H1 (cell line): ENCODE measurements around the gene CRKL. TPM values are rescaled to one million over a fixed set of nuclear protein-coding genes. Genes with fewer than 3 reads are reported as not detected.

Experiments
- CTCF ChIA-PET: fragments of 300-600 bp; sonication (Branson Sonifier 250); formaldehyde crosslinking; loops from one replicate; lab custom pipeline; 2021; ENCODE audit not compliant: partially characterized antibody; lab: Charles Lee
- POLR2A ChIA-PET: fragments of 300-600 bp; sonication (Branson Sonifier 250); formaldehyde crosslinking; loops from one replicate; lab custom pipeline; 2021; ENCODE audit warnings: inconsistent platforms; ENCODE audit not compliant: partially characterized antibody; lab: Charles Lee
- DNase-seq, 2 experiments: peaks; one replicate each; pipeline versions ENCODE4 v3.0.0 to v3.0.0-alpha.2; 2010 to 2022; ENCODE audit warnings: low spot score in 2 of 2, low read depth in 1 of 2, mixed read lengths in 1 of 2
- FAIRE-seq: peaks from 2 replicates; lab custom pipeline; 2011; peaks lifted over from hg19 to GRCh38; lab: Jason Lieb, UNC
- H2AFZ ChIP-seq: 2 replicates; pipeline ENCODE4 v1.8.1; 2012; ENCODE audit warnings: low read length, inconsistent platforms
- H2AK5ac ChIP-seq: 2 replicates; pipeline ENCODE4 v1.6.1; 2013; ENCODE audit warnings: low read depth, low read length
- H2BK120ac ChIP-seq: replicated peaks from 2 replicates; pipeline ENCODE3; 2013; ENCODE audit warnings: low read depth, low read length, inconsistent platforms
- H2BK12ac ChIP-seq: 2 replicates; pipeline ENCODE4 v1.6.1; 2013; ENCODE audit warnings: low read depth, low read length
- H2BK15ac ChIP-seq: 2 replicates; pipeline ENCODE4 v1.6.1; 2013; ENCODE audit warnings: low read length
- H2BK20ac ChIP-seq: 2 replicates; pipeline ENCODE4 v1.6.1; 2013; ENCODE audit warnings: low read length
- H2BK5ac ChIP-seq: 2 replicates; pipeline ENCODE4 v1.6.1; 2013; ENCODE audit warnings: low read depth, low read length
- H3K14ac ChIP-seq: 2 replicates; pipeline ENCODE4 v1.6.1; 2013; ENCODE audit warnings: inconsistent platforms; ENCODE audit not compliant: insufficient read length
- H3K18ac ChIP-seq: 2 replicates; pipeline ENCODE4 v1.6.1; 2013; ENCODE audit warnings: low read length; ENCODE audit errors: extremely low read depth
- H3K23ac ChIP-seq: 2 replicates; pipeline ENCODE4 v1.6.1; 2013; ENCODE audit warnings: inconsistent platforms; ENCODE audit not compliant: insufficient read length
- H3K23me2 ChIP-seq: 2 replicates; pipeline ENCODE4 v1.6.1; 2013; ENCODE audit warnings: low read depth, low read length
- H3K27ac ChIP-seq: 2 replicates; pipeline ENCODE4 v1.6.1; 2011; ENCODE audit warnings: low read depth, low read length, inconsistent platforms
- H3K27me3 ChIP-seq, 4 experiments: replicated peaks in 1 of 4; 1 replicate in 1 of 4; 2 replicates in 3 of 4; pipeline versions ENCODE4 v1.6.1 to v1.8.1; 2011 to 2013; ENCODE audit warnings: low read length in 3 of 4, mild to moderate bottlenecking in 3 of 4, inconsistent platforms in 2 of 4, mixed read lengths in 2 of 4, moderate library complexity in 1 of 4; ENCODE audit not compliant: control insufficient read depth in 3 of 4, insufficient read depth in 3 of 4; ENCODE audit errors: extremely low read depth in 1 of 4
- H3K36me3 ChIP-seq, 4 experiments: 2 replicates each; pipeline versions ENCODE4 v1.6.1 to v1.8.1; 2011 to 2013; ENCODE audit warnings: mild to moderate bottlenecking in 4 of 4, low read length in 3 of 4, moderate library complexity in 2 of 4, control low read depth in 1 of 4, inconsistent platforms in 1 of 4; ENCODE audit not compliant: insufficient read depth in 4 of 4, control insufficient read depth in 2 of 4
- H3K4ac ChIP-seq: replicated peaks from 2 replicates; pipeline ENCODE3; 2013; ENCODE audit warnings: low read length, low read depth, mixed read lengths, inconsistent platforms; ENCODE audit not compliant: insufficient read length
- H3K4me1 ChIP-seq, 4 experiments: replicated peaks in 1 of 4; 1 replicate in 1 of 4; 2 replicates in 3 of 4; pipeline versions ENCODE4 v1.6.1 to v1.8.1; 2011 to 2013; ENCODE audit warnings: low read length in 3 of 4, inconsistent platforms in 2 of 4, mixed read lengths in 1 of 4; ENCODE audit not compliant: insufficient read depth in 4 of 4, control insufficient read depth in 3 of 4
- H3K4me2 ChIP-seq, 2 experiments: 2 replicates each; pipeline versions ENCODE4 v1.6.1 to v1.8.1; 2011 to 2013; ENCODE audit warnings: low read depth in 2 of 2, low read length in 2 of 2, control low read depth in 1 of 2, inconsistent platforms in 1 of 2, mild to moderate bottlenecking in 1 of 2; ENCODE audit not compliant: insufficient read depth in 1 of 2
- H3K4me3 ChIP-seq, 4 experiments: fragments of 200-600, 300-600 bp in 1 of 4; sonication (generic), shearing (Covaris generic), sonication (Bioruptor Twin) in 1 of 4; 2 replicates each; pipeline versions ENCODE4 v1.5.1 to v1.8.1; 2011 to 2016; ENCODE audit warnings: low read length in 4 of 4, low read depth in 3 of 4, control low read depth in 2 of 4, inconsistent platforms in 2 of 4, mild to moderate bottlenecking in 2 of 4, mixed read lengths in 1 of 4, moderate library complexity in 1 of 4; ENCODE audit not compliant: insufficient read depth in 2 of 4; ENCODE audit errors: extremely low read depth in 1 of 4
- H3K56ac ChIP-seq: replicated peaks from 2 replicates; pipeline ENCODE3; 2013; ENCODE audit warnings: low read depth, mild to moderate bottlenecking, mixed read lengths, low read length, inconsistent platforms; ENCODE audit not compliant: insufficient read length
- H3K79me1 ChIP-seq: 2 replicates; pipeline ENCODE4 v1.6.1; 2013; ENCODE audit warnings: low read depth, low read length, control low read depth
- H3K79me2 ChIP-seq, 2 experiments: 2 replicates each; pipeline versions ENCODE4 v1.6.1 to v1.8.1; 2012 to 2013; ENCODE audit warnings: low read length in 2 of 2, mild to moderate bottlenecking in 2 of 2, inconsistent platforms in 1 of 2; ENCODE audit not compliant: insufficient read depth in 2 of 2, control insufficient read depth in 1 of 2
- H3K9ac ChIP-seq, 4 experiments: replicated peaks in 1 of 4; 1 replicate in 1 of 4; 2 replicates in 3 of 4; pipeline versions ENCODE4 v1.6.1 to v1.8.1; 2011 to 2013; ENCODE audit warnings: low read depth in 3 of 4, low read length in 3 of 4, control low read depth in 2 of 4, mild to moderate bottlenecking in 2 of 4, moderate library complexity in 2 of 4, inconsistent platforms in 1 of 4; ENCODE audit errors: extremely low read depth in 1 of 4
- H3K9me3 ChIP-seq, 2 experiments: 2 replicates each; pipeline versions ENCODE4 v1.6.1 to v1.8.1; 2012 to 2013; ENCODE audit warnings: mild to moderate bottlenecking in 2 of 2, moderate library complexity in 2 of 2, control low read depth in 1 of 2, inconsistent platforms in 1 of 2, low read depth in 1 of 2, low read length in 1 of 2, mixed read lengths in 1 of 2; ENCODE audit not compliant: insufficient read depth in 2 of 2
- H4K20me1 ChIP-seq, 2 experiments: replicated peaks in 1 of 2; 2 replicates each; pipeline versions ENCODE3 to v1.8.1; 2011 to 2013; ENCODE audit warnings: inconsistent platforms in 2 of 2, low read length in 2 of 2, mild to moderate bottlenecking in 1 of 2; ENCODE audit not compliant: insufficient read depth in 2 of 2, control insufficient read depth in 1 of 2
- H4K5ac ChIP-seq: 2 replicates; pipeline ENCODE4 v1.6.1; 2013; ENCODE audit warnings: low read length, low read depth, mixed read lengths, inconsistent platforms; ENCODE audit not compliant: insufficient read length
- H4K8ac ChIP-seq: 2 replicates; pipeline ENCODE4 v1.8.0; 2013; ENCODE audit warnings: mild to moderate bottlenecking, moderate library complexity, low read length, inconsistent platforms; ENCODE audit not compliant: insufficient read depth; ENCODE audit errors: extremely low read depth
- H4K91ac ChIP-seq: replicated peaks from 2 replicates; pipeline ENCODE3; 2013; ENCODE audit warnings: low read length, mixed read lengths, inconsistent platforms; ENCODE audit not compliant: insufficient read length
- CBX5 ChIP-seq: fragments of 300-800, 300-1000 bp; sonication (generic); IDR thresholded peaks from 2 replicates; pipeline ENCODE4 v1.7.1; 2016; ENCODE audit warnings: antibody characterized with exemption, low read length, low read depth
- CEBPB ChIP-seq: IDR thresholded peaks from 2 replicates; pipeline ENCODE4 v1.6.1; 2012; ENCODE audit warnings: low read depth, low read length
- HDAC6 ChIP-seq: IDR thresholded peaks from one replicate; pipeline ENCODE4 v1.7.1; 2012; ENCODE audit warnings: low read depth, mild to moderate bottlenecking, inconsistent platforms, low read length, moderate library complexity
- POLR2A ChIP-seq, 2 experiments: IDR thresholded peaks; 1 replicate in 1 of 2; 2 replicates in 1 of 2; pipeline ENCODE4 v1.6.1; 2011; ENCODE audit warnings: low read depth in 2 of 2, low read length in 2 of 2, mild to moderate bottlenecking in 2 of 2; ENCODE audit errors: control extremely low read depth in 1 of 2
- SIX5 ChIP-seq: IDR thresholded peaks from 2 replicates; pipeline ENCODE4 v1.6.1; 2011; ENCODE audit warnings: mild to moderate bottlenecking, low read depth, low read length
- TBP ChIP-seq: IDR thresholded peaks from 2 replicates; pipeline ENCODE4 v1.6.1; 2011; ENCODE audit warnings: low read depth, low read length, improper control_type of control experiment
- ZNF274 ChIP-seq: IDR thresholded peaks from 2 replicates; pipeline ENCODE4 v1.7.0; 2012; ENCODE audit warnings: low read length, borderline replicate concordance; ENCODE audit errors: extremely low read depth
- WGBS, 2 experiments: shearing (Covaris generic) in 1 of 2; methylation state at CpG; one replicate each; pipeline versions ENCODE4 v1.1.6 to v1.1.7; 2013 to 2015; ENCODE audit warnings: low lambda C conversion rate in 2 of 2, mixed read lengths in 2 of 2, inconsistent platforms in 1 of 2, low coverage in 1 of 2, missing lambda C conversion rate in 1 of 2; ENCODE audit not compliant: insufficient replicate concordance in 2 of 2, insufficient coverage in 1 of 2, insufficient read length in 1 of 2; ENCODE audit errors: extremely low coverage in 1 of 2, missing lambda C conversion rate in 1 of 2; 5-methylcytosine and 5-hydroxymethylcytosine counted together
- polyA plus RNA-seq, 7 experiments: library from polyadenylated mRNA; depleted of rRNA in 3 of 7; stranded (reverse) in 5 of 7; unstranded in 2 of 7; fragments of >200 nt in 5 of 7; fragments of 200-250 nt in 2 of 7; gene quantifications; 1 replicate in 5 of 7; 2 replicates in 1 of 7; 4 replicates in 1 of 7; pipeline versions ENCODE4 v1.2.1 to v1.2.3, GENCODE V29; 2011 to 2013; ENCODE audit warnings: missing spikeins in 2 of 7, mixed read lengths in 2 of 7
- total RNA-seq: library from RNA; stranded (reverse); fragmentation: NEBNext Ultra II Directional; extraction: Animal tissue kit (Norgen Biotek cat#: 25700); gene quantifications from 2 replicates; pipeline ENCODE4 v1.2.1, GENCODE V29; 2021
- TF ChIP-seq, protein P1 (sequence below): IDR thresholded peaks from 2 replicates; pipeline ENCODE4 v1.6.1; 2012; ENCODE audit warnings: inconsistent platforms
- TF ChIP-seq, protein P2 (sequence below), 3 experiments: IDR thresholded peaks; 1 replicate in 2 of 3; 2 replicates in 1 of 3; pipeline versions ENCODE4 v1.5.1 to v1.6.1; 2011; ENCODE audit warnings: low read length in 3 of 3, mild to moderate bottlenecking in 3 of 3, inconsistent platforms in 2 of 3, low read depth in 1 of 3, moderate library complexity in 1 of 3; ENCODE audit not compliant: insufficient read depth in 1 of 3; ENCODE audit errors: control extremely low read depth in 1 of 3

Gene CRKL
- total and polyA plus RNA-seq, 2 of the 8 experiments (the other 6 are each of a cell fraction or from before 2014, with no cell fraction given), result 34.5 to 94.5 TPM

DNA sequence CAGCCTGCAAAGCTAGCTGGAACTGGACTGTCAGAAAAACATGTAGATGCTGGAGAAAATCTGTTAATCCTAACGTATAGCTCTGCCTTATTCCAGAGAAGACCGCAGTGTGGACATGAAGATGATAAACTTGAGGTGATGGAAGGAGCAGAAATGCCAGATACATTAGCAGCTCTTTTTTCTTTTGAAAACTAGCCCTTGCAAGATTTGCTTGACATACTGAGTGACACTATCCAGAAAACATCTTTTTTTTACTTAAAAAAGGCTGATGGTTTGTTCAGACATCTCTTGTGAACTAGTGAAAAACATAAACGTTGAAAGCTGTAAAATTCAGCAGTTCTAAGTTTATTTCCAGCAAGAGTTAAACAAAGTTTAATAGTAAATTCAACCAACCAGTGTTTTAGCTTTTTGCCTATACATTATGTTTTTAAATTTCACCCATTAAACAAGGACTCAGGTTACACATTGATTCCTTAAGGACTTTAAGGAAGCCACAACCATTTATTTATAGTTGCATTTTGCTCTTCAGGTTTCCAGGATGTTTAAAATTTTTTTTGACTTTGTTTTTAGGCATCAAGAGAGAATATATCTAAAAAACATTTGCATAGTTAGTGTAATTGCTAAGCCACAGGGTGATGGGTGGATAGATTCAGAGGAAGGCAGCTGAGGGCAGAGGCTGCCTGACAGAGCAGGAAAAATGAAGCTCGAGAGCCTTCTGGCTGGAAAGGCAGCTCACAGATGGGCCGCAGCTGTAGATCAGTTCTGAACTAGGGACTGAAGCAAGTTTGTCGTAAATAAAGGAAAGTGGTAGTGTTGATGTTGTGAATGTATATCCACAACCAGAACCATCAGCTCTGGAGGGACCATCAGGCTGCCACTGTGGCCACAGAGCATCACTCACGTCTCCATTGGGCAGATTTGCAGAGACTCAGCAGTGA is 48.9 kb upstream of the CRKL start:
- H3K23me2 ChIP-seq, result no peaks in the 10 kb centered on the region
- H4K5ac ChIP-seq, result no peak overlapping the region
- ChIA-PET CTCF (interaction anchor here (0.6 to 3.6 kb wide), 7 partner anchors 9 to 304 kb away, joined by 3 to 18 read pairs (median 4); no protein-coding TSS in a partner anchor), POLR2A (no interaction called here)
- no peak overlapping the region for H2BK15ac ChIP-seq
- H2AFZ ChIP-seq, result no peak overlapping the region
- no peak overlapping the region for H3K56ac ChIP-seq
- peaks cover 1 to 6% of the 10 kb centered on the region in 2 experiments for H4K20me1 ChIP-seq
- DNase-seq, result no peak
- no peaks in the 10 kb centered on the region for H3K79me2 ChIP-seq
- no peak overlapping the region for H3K14ac ChIP-seq
- H3K79me1 ChIP-seq, result no peaks in the 10 kb centered on the region; the same call in none of the 2 replicates
- H3K9me3 ChIP-seq, result no peaks in the 10 kb centered on the region
- no peaks in the 10 kb centered on the region; a peak in 1 of 8 replicates for H3K36me3 ChIP-seq
- H4K8ac ChIP-seq, result no peak overlapping the region
- no peak overlapping the region for H3K4me3 ChIP-seq
- H4K91ac ChIP-seq, result no peak overlapping the region
- H3K27ac ChIP-seq, result no peak overlapping the region
- no peak overlapping the region for H3K23ac ChIP-seq
- WGBS, 2 experiments, result 82% methylated on average over 7 of the region's 7 CpGs; no CpG with 5 or more reads in 1 of the 2 experiments
- H2BK20ac ChIP-seq, result no peak overlapping the region
- no peak overlapping the region for H2AK5ac ChIP-seq
- H2BK5ac ChIP-seq, result no peak overlapping the region
- no peaks in the 10 kb centered on the region; a peak in 1 of 7 replicates for H3K4me1 ChIP-seq
- no peak overlapping the region for H2BK120ac ChIP-seq
- H3K9ac ChIP-seq, result no peak overlapping the region
- H2BK12ac ChIP-seq, result no peak overlapping the region
- no peak overlapping the region for H3K18ac ChIP-seq
- no peak overlapping the region for H3K4me2 ChIP-seq
- no peak overlapping the region for H3K4ac ChIP-seq
- FAIRE-seq, result no peak
- H3K27me3 ChIP-seq, result no peaks in the 10 kb centered on the region
- no peak for TF ChIP-seq CEBPB
- TF ChIP-seq CBX5, result no peak
- no peak for TF ChIP-seq HDAC6
- TF ChIP-seq, protein P1, sequence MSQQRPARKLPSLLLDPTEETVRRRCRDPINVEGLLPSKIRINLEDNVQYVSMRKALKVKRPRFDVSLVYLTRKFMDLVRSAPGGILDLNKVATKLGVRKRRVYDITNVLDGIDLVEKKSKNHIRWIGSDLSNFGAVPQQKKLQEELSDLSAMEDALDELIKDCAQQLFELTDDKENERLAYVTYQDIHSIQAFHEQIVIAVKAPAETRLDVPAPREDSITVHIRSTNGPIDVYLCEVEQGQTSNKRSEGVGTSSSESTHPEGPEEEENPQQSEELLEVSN, result no peak
- TF ChIP-seq ZNF274, result no peak
- TF ChIP-seq TBP, result no peak
- no peak for TF ChIP-seq POLR2A (IDR thresholded peaks at IDR 0.05; ENCODE audit: control extremely low read depth in 1 of 2, low read depth in 2 of 2, low read length in 2 of 2)
- no peak for TF ChIP-seq SIX5
- TF ChIP-seq, protein P2, sequence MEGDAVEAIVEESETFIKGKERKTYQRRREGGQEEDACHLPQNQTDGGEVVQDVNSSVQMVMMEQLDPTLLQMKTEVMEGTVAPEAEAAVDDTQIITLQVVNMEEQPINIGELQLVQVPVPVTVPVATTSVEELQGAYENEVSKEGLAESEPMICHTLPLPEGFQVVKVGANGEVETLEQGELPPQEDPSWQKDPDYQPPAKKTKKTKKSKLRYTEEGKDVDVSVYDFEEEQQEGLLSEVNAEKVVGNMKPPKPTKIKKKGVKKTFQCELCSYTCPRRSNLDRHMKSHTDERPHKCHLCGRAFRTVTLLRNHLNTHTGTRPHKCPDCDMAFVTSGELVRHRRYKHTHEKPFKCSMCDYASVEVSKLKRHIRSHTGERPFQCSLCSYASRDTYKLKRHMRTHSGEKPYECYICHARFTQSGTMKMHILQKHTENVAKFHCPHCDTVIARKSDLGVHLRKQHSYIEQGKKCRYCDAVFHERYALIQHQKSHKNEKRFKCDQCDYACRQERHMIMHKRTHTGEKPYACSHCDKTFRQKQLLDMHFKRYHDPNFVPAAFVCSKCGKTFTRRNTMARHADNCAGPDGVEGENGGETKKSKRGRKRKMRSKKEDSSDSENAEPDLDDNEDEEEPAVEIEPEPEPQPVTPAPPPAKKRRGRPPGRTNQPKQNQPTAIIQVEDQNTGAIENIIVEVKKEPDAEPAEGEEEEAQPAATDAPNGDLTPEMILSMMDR (IDR thresholded peaks at IDR 0.05; ENCODE audit: control extremely low read depth in 1 of 3, insufficient read depth in 1 of 3, low read depth in 1 of 3, low read length in 3 of 3), result no peak
